G401 (cell line): ENCODE data around the gene DLX6. TPM values are rescaled to one million over a fixed set of nuclear protein-coding genes. Genes with fewer than 3 reads are reported as not detected.

Experiments
- total RNA-seq: library from RNA; depleted of rRNA; stranded (reverse); fragments of >200 nt; shearing (Covaris generic); gene quantifications from 2 replicates; pipeline ENCODE4 v1.2.3, GENCODE V29; 2014; rRNA removed

DLX6 gene
- total RNA-seq, 1 experiment from 2014 or later: not detected

Other genes with a start within 250 kb of the DLX6 start
- 0.18 TPM in 1 of 2 replicates, not detected in the other for gene DLX5, start 19.3 kb downstream of the DLX6 start, total RNA-seq
- 31.3 and 54.7 TPM in 2 replicates for gene SDHAF3, start 112.1 kb downstream of the DLX6 start, total RNA-seq